Measurements from ENCODE around the gene GOLGA3.

DNA sequence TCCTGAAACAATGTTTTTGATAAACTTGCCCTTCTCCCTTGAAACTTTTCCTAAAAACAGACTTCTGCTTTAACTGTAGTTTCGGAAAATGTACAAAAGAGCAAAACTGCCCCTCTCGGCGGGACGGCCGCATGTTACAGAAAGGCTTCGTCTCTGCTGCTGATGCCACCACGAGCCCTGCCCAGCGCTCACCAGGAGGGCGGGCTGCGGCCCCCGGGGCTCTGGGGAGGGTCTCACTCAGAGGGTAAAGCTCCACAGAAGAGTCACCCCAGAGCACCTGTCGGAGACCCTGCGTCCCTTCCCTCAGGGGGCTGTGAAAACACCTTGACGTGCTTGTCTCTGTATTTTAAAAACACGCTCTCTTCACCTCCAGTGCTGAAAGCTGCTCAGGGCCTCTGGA is 12.5 kb upstream of the GOLGA3 start:
- TF ChIP-seq, protein P1, sequence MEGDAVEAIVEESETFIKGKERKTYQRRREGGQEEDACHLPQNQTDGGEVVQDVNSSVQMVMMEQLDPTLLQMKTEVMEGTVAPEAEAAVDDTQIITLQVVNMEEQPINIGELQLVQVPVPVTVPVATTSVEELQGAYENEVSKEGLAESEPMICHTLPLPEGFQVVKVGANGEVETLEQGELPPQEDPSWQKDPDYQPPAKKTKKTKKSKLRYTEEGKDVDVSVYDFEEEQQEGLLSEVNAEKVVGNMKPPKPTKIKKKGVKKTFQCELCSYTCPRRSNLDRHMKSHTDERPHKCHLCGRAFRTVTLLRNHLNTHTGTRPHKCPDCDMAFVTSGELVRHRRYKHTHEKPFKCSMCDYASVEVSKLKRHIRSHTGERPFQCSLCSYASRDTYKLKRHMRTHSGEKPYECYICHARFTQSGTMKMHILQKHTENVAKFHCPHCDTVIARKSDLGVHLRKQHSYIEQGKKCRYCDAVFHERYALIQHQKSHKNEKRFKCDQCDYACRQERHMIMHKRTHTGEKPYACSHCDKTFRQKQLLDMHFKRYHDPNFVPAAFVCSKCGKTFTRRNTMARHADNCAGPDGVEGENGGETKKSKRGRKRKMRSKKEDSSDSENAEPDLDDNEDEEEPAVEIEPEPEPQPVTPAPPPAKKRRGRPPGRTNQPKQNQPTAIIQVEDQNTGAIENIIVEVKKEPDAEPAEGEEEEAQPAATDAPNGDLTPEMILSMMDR (optimal IDR thresholded peaks at IDR 0.05 in 1 of 3, IDR thresholded peaks at IDR 0.05 in 1 of 3, conservative IDR thresholded peaks at IDR 0.05 in 1 of 3; ENCODE audit: extremely low read depth in 1 of 3, insufficient read depth in 2 of 3, low read length in 3 of 3), result no peak
- no peak for TF ChIP-seq EZH2 (IDR thresholded peaks at IDR 0.05; ENCODE audit: low read length)

Data from keratinocyte (primary cell).